Endothelial cell of umbilical vein (primary cell): ENCODE data around the gene GPR183.

Experiments
- EZH2 ChIP-seq: IDR thresholded peaks from 2 replicates; pipeline ENCODE4 v1.6.1; 2012; ENCODE audit warnings: borderline replicate concordance, low read depth, mild to moderate bottlenecking, moderate library complexity, low read length, inconsistent platforms; ENCODE audit not compliant: severe bottlenecking
- GATA2 ChIP-seq: IDR thresholded peaks from 2 replicates; pipeline ENCODE4 v1.7.0; 2011; ENCODE audit warnings: low read depth, mild to moderate bottlenecking, moderate library complexity, mixed read lengths, low read length; ENCODE audit not compliant: insufficient read length, insufficient read depth
- JUN ChIP-seq: IDR thresholded peaks from 2 replicates; pipeline ENCODE4 v1.6.1; 2011; ENCODE audit warnings: borderline replicate concordance, low read depth; ENCODE audit not compliant: insufficient read length, insufficient read depth
- MYC ChIP-seq: IDR thresholded peaks from one replicate; pipeline ENCODE4 v1.6.1; 2011; ENCODE audit warnings: mild to moderate bottlenecking, low read depth, low read length
- POLR2A ChIP-seq: IDR thresholded peaks from 2 replicates; pipeline ENCODE4 v1.6.1; 2012; ENCODE audit warnings: low read depth, mild to moderate bottlenecking, control low read depth, low read length
- POLR2AphosphoS5 ChIP-seq: IDR thresholded peaks from 2 replicates; pipeline ENCODE4 v1.6.1; 2012; ENCODE audit warnings: low read depth, mild to moderate bottlenecking, control low read depth, low read length, moderate library complexity; ENCODE audit not compliant: insufficient read depth
- TF ChIP-seq, protein P1 (sequence below), 2 donors: IDR thresholded peaks; 1 replicate in 1 of 2; 2 replicates in 1 of 2; pipeline ENCODE4 v1.5.1; 2011; ENCODE audit warnings: low read length in 2 of 2, mild to moderate bottlenecking in 2 of 2, moderate library complexity in 2 of 2, control low read depth in 1 of 2, inconsistent platforms in 1 of 2, low read depth in 1 of 2; ENCODE audit not compliant: insufficient read depth in 1 of 2; ENCODE audit errors: extremely low read depth in 1 of 2

DNA sequence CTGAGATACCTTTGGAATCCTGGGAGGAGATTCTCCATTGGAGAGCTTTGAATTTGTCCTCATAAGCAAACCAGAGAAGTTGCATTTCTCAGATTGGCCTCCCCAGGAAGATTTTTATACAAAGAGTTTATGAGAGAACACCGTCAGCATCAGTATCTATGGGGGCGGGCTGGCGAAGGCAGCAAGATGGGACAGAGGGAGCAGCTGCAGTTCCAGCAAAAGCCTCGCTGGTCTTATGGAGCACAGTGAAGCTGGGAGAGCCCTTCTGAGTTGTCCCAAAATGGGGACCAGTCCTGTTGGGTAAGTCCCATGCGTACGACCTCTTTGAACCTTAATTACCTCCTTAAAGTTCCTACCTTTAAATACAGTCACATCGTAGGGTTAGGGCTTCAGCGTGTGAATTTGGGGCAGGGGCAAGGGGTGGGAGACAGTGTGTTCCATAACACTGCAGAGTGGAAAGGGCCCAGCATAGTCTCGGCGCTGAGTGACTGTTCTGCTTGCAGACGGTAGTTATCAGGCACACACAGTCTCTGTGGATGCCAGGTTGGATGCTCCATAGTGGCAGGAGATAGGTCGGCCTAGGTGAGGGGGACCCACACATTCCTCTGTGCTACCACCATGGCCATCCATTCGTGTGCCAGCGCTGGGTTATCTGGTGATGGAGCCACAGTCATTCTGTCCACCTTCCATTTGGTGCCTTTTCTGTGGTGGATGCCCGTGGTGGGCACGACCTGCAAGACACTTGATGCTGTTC, 34.9 kb upstream of the GPR183 start:
- TF ChIP-seq, protein P1, sequence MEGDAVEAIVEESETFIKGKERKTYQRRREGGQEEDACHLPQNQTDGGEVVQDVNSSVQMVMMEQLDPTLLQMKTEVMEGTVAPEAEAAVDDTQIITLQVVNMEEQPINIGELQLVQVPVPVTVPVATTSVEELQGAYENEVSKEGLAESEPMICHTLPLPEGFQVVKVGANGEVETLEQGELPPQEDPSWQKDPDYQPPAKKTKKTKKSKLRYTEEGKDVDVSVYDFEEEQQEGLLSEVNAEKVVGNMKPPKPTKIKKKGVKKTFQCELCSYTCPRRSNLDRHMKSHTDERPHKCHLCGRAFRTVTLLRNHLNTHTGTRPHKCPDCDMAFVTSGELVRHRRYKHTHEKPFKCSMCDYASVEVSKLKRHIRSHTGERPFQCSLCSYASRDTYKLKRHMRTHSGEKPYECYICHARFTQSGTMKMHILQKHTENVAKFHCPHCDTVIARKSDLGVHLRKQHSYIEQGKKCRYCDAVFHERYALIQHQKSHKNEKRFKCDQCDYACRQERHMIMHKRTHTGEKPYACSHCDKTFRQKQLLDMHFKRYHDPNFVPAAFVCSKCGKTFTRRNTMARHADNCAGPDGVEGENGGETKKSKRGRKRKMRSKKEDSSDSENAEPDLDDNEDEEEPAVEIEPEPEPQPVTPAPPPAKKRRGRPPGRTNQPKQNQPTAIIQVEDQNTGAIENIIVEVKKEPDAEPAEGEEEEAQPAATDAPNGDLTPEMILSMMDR (IDR thresholded peaks at IDR 0.05; ENCODE audit: extremely low read depth in 1 of 2, insufficient read depth in 1 of 2, low read depth in 1 of 2, low read length in 2 of 2): no peak
- TF ChIP-seq POLR2AphosphoS5: no peak
- no peak for TF ChIP-seq EZH2
- no peak for TF ChIP-seq MYC
- TF ChIP-seq POLR2A: no peak
- no peak for TF ChIP-seq GATA2
- TF ChIP-seq JUN: no peak
